Uterus (tissue), 4 donors: Measurements from ENCODE around the gene ASB13. TPM values are rescaled to one million over a fixed set of nuclear protein-coding genes. Genes with fewer than 3 reads are reported as not detected.

Experiments used
- DNase-seq, 2 donors: peaks; one replicate each; pipeline ENCODE4 v3.0.0-alpha.2; 2019 to 2020
- H3K27ac ChIP-seq, 2 donors: fragments of 200-600 bp; sonication (generic); 1 replicate in 1 of 2; 2 replicates in 1 of 2; pipeline ENCODE4 v1.5.1; 2016 to 2018
- H3K27me3 ChIP-seq, 2 donors: fragments of 200-600 bp; sonication (generic); one replicate each; pipeline ENCODE4 v1.5.1; 2018 to 2019; ENCODE audit warnings: control low read depth in 1 of 2
- H3K36me3 ChIP-seq, 2 donors: fragments of 200-600 bp; sonication (generic); one replicate each; pipeline ENCODE4 v1.5.1; 2019; ENCODE audit warnings: control low read depth in 1 of 2
- H3K4me1 ChIP-seq, 2 donors: fragments of 200-600 bp; sonication (generic); one replicate each; pipeline ENCODE4 v1.5.1; 2018 to 2019; ENCODE audit warnings: control low read depth in 1 of 2
- H3K4me3 ChIP-seq, 2 donors: fragments of 200-600 bp; sonication (generic); 1 replicate in 1 of 2; 2 replicates in 1 of 2; pipeline ENCODE4 v1.5.1; 2018 to 2019; ENCODE audit warnings: mild to moderate bottlenecking in 1 of 2
- H3K9me3 ChIP-seq, 2 donors: fragments of 200-600 bp; sonication (generic); one replicate each; pipeline ENCODE4 v1.5.1; 2019; ENCODE audit warnings: control low read depth in 1 of 2
- POLR2A ChIP-seq, 2 donors: fragments of 450-650 bp; IDR thresholded peaks; one replicate each; pipeline ENCODE4 v1.6.1; 2016; ENCODE audit warnings: antibody characterized with exemption in 2 of 2, mild to moderate bottlenecking in 1 of 2, moderate library complexity in 1 of 2
- intact Hi-C: fragments of 100-400 bp; cut with DNase I; formaldehyde crosslinking; loops from one replicate; pipeline ENCODE4 v1.15.1; 2023; ENCODE audit warnings: low total_unique reads
- total RNA-seq, 4 donors: library from RNA; depleted of rRNA in 3 of 4; stranded (reverse); fragments of >200 nt in 3 of 4; gene quantifications; one replicate each; pipeline versions ENCODE4 v1.1.0 to v1.2.4, GENCODE V29; 2014 to 2023
- TF ChIP-seq, protein P1 (sequence below), 4 experiments: fragments of 200-600 bp in 2 of 4; fragments of 450-650 bp in 2 of 4; sonication (generic) in 2 of 4; IDR thresholded peaks; one replicate each; pipeline ENCODE4 v1.5.1; 2016 to 2019; ENCODE audit warnings: antibody characterized with exemption in 4 of 4, mild to moderate bottlenecking in 2 of 4, moderate library complexity in 1 of 4
- donor health status: DM: yes; HTN: yes; CAD: no.

The ASB13 gene
- total RNA-seq, 4 donors from 2014 or later: 8.7 to 25.7 (median 17.9) TPM

DNA sequence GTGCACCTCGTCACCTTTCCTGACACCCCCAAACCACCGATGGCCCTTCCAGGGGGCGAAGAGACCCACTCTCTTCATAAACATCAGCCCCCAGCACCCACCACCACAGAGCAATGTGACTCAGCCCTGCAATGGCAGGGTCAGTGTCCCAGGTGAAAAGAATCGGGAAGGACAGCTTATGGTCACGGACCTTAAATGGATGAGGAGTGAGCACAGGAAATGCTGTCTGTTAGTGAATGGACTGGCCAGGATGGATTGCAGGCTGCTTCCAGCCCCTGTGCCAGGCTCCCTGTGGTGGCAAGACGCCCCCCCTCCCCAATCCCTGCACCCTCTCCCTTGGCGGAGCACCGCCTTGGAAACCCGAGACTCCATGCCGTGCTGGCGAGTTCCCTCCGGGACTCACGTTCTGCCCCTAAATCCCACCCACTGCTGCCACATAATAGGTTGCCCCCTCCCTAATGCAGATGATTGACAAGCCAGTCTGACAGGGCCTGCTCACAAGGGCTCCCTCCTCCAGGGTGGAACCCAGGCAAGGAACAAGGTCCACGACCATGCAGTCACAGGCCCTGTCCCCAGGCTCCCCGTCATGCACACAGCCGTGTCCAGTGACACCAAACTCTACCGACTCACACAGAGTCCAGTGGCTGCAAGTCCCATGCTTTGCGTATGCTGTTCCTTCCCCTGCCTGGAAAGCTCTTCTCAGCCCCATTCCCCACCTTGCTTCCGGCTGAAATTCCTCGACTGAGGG, 7.3 kb downstream of the ASB13 start:
- no peaks in the 10 kb centered on the region for H3K27me3 ChIP-seq
- DNase-seq: no peak
- H3K27ac ChIP-seq: no peak overlapping the region
- no peaks in the 10 kb centered on the region for H3K36me3 ChIP-seq
- TF ChIP-seq POLR2A (IDR thresholded peaks at IDR 0.05): no peak
- TF ChIP-seq, protein P1, sequence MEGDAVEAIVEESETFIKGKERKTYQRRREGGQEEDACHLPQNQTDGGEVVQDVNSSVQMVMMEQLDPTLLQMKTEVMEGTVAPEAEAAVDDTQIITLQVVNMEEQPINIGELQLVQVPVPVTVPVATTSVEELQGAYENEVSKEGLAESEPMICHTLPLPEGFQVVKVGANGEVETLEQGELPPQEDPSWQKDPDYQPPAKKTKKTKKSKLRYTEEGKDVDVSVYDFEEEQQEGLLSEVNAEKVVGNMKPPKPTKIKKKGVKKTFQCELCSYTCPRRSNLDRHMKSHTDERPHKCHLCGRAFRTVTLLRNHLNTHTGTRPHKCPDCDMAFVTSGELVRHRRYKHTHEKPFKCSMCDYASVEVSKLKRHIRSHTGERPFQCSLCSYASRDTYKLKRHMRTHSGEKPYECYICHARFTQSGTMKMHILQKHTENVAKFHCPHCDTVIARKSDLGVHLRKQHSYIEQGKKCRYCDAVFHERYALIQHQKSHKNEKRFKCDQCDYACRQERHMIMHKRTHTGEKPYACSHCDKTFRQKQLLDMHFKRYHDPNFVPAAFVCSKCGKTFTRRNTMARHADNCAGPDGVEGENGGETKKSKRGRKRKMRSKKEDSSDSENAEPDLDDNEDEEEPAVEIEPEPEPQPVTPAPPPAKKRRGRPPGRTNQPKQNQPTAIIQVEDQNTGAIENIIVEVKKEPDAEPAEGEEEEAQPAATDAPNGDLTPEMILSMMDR (IDR thresholded peaks at IDR 0.05): no peak
- no peaks in the 10 kb centered on the region for H3K9me3 ChIP-seq
- no peaks in the 10 kb centered on the region for H3K4me1 ChIP-seq
- intact Hi-C loops: no loop called here
- no peak overlapping the region for H3K4me3 ChIP-seq

DNA sequence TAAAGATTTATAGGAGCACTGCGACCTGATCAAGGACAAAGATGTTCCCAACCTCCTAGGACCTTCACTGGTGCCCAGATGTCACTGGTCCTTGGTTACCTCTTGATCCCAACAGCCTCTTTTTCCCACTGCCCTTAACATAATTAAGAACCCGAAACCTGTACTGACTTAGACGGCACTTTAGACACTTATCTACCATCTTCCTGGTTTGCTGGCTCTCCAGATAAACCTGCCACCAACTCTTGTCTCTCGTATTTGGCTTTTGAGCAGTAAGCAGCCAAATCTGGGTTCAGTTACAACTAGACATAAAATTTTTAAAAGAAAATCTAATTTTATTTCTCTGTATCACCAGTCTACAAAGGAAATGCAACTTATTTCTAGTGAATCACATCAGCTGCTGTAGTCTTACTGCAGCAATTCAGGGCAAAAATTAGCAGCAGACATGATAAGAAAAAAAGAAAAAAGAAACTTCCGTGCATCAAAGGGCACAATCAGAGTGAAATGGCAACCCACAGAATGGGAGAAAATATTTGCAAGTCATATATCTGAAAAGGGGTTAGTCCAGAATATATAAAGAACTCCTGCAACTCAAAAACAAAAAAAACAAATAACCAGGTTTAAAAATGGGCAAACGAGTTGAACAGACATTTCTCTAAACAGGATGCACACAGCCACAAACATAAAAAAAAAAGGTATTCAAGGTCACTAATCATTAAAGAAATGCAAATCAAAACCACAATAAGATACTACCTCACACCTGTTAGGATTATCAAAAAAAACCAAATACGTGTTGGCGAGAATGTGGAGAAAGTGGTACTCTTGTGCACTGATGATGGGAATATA, 9.4 kb downstream of the ASB13 start:
- no peaks in the 10 kb centered on the region for H3K27me3 ChIP-seq
- H3K9me3 ChIP-seq: no peaks in the 10 kb centered on the region
- no peak overlapping the region for H3K4me3 ChIP-seq
- intact Hi-C loops: no loop called here
- no peaks in the 10 kb centered on the region for H3K36me3 ChIP-seq
- H3K27ac ChIP-seq: no peak overlapping the region
- TF ChIP-seq, protein P1 (IDR thresholded peaks at IDR 0.05): no peak
- no peak for TF ChIP-seq POLR2A (IDR thresholded peaks at IDR 0.05)
- no peaks in the 10 kb centered on the region for H3K4me1 ChIP-seq
- DNase-seq: no peak

- Histone ChIP-seq H3K4me3 (no peak overlapping the region), H3K4me1 (no peaks in the 10 kb centered on the region), H3K27ac (no peak overlapping the region), H3K27me3 (no peaks in the 10 kb centered on the region), H3K9me3 (no peaks in the 10 kb centered on the region), H3K36me3 (no peaks in the 10 kb centered on the region)
- no peak for TF ChIP-seq POLR2A (IDR thresholded peaks at IDR 0.05)
- TF ChIP-seq, protein P1 (IDR thresholded peaks at IDR 0.05): no peak
- no peak for DNase-seq
- intact Hi-C loops: no loop called here
Measured at GRCh38 chr10:5655121-5655520, 11.3 kb downstream of the ASB13 start.

- Histone ChIP-seq H3K9me3 (no peaks in the 10 kb centered on the region), H3K27ac (no peak overlapping the region), H3K4me3 (no peak overlapping the region), H3K27me3 (no peaks in the 10 kb centered on the region), H3K36me3 (no peaks in the 10 kb centered on the region), H3K4me1 (no peaks in the 10 kb centered on the region)
- intact Hi-C loops: no loop called here
- TF ChIP-seq POLR2A (IDR thresholded peaks at IDR 0.05): no peak
- TF ChIP-seq, protein P1 (IDR thresholded peaks at IDR 0.05): no peak
- no peak for DNase-seq
Measured at GRCh38 chr10:5654218-5654755, 12.1 kb downstream of the ASB13 start.

DNA sequence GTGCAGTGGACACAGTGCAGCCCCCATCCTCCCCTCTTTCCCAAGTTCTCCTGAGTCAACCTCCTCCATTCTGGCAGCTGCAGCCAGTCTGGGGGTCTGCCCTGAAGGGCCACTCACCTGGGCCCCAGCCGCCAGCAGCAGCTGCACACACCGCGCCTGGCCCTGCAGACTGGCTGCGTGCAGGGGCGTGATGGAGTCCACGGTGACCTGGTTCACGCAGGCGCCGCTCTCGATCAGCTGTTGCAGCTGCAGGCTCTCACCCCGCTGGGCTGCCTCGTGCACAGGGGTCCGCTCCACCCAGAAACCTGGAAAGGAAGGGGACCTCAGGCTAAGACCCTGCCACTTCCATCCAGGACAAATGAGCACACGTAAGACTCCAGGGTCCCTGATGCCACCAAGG, 13.6 kb downstream of the ASB13 start:
- Histone ChIP-seq H3K27me3 (no peaks in the 10 kb centered on the region), H3K4me1 (no peaks in the 10 kb centered on the region), H3K4me3 (no peak overlapping the region), H3K27ac (peak overlapping the region in 1 of 2 donors; percentile 18), H3K36me3 (no peaks in the 10 kb centered on the region), H3K9me3 (no peaks in the 10 kb centered on the region)
- intact Hi-C loops: no loop called here
- TF ChIP-seq, protein P1 (IDR thresholded peaks at IDR 0.05): no peak
- no peak for TF ChIP-seq POLR2A (IDR thresholded peaks at IDR 0.05)
- DNase-seq: no peak
